ENCODE data around the gene TMPRSS11A. TPM values are rescaled to one million over a fixed set of nuclear protein-coding genes. Genes with fewer than 3 reads are reported as not detected.

TMPRSS11A gene
- total and polyA plus RNA-seq, 9 donors = not detected

DNA sequence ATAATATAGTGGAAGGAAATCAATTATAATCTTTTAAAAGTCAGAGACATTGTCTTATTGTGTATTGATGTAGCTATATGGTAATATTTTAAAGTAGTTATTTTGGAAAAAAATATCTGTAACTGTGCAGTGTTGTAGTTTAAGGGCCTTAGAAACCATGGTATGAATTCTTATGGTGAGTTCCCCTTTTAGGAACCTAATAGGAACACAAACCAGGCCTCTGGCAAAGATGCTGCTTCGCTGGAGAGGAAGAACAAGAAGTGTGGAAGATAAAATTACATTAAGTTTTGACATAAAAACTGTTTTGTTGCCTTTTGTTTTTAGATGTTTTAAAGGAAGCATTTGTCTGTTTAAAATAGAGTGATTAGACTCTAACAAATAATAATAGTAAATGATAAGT is 68.6 kb downstream of the TMPRSS11A start:
- 26 to 38% (median 29%) methylated on average over 1 of the region's 1 CpG for WGBS, 3 donors
- DNase-seq = no peak
- no peak overlapping the region for H3K27ac ChIP-seq
- no peak for TF ChIP-seq EP300 (IDR thresholded peaks at IDR 0.05)
- no peak for TF ChIP-seq POLR2A (IDR thresholded peaks at IDR 0.05)
- no peaks in the 10 kb centered on the region for H3K4me1 ChIP-seq (ENCODE audit: insufficient read depth)
- H3K4me3 ChIP-seq = no peak overlapping the region
- intact Hi-C loops (cut with DNase I) = no loop called here
- H3K9me3 ChIP-seq = no peaks in the 10 kb centered on the region
- H3K27me3 ChIP-seq = no peaks in the 10 kb centered on the region
- no peaks in the 10 kb centered on the region for H3K36me3 ChIP-seq

DNA sequence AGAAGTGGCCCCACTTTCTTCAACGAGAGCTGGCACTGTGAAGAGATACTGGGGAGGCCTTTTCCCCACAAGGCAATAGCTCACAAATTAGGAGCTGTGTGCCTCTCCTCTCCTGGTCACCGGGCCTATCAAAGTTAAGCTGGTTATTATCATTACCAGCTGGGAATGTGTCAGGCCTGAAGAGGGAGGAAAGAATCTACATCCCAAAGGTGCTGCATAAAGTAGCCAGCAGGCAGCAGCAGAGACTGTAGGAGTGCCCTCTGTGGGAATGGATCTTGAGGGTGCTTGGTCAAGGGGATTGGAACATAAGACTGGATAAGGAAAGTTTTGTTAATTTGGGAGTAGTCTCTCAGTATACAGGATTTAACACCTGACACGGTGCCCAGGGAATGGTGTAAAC is 70.4 kb downstream of the TMPRSS11A start:
- intact Hi-C loops (cut with DNase I) = no loop called here
- WGBS, 3 donors = 63 to 68% (median 66%) methylated on average over 3 of the region's 3 CpGs
- Histone ChIP-seq H3K4me1 (ENCODE audit: insufficient read depth) (no peaks in the 10 kb centered on the region), H3K4me3 (no peak overlapping the region), H3K36me3 (no peaks in the 10 kb centered on the region), H3K27me3 (no peaks in the 10 kb centered on the region), H3K27ac (no peak overlapping the region), H3K9me3 (no peaks in the 10 kb centered on the region)
- no peak for DNase-seq
- no peak for TF ChIP-seq EP300 (IDR thresholded peaks at IDR 0.05)
- TF ChIP-seq, protein P1, sequence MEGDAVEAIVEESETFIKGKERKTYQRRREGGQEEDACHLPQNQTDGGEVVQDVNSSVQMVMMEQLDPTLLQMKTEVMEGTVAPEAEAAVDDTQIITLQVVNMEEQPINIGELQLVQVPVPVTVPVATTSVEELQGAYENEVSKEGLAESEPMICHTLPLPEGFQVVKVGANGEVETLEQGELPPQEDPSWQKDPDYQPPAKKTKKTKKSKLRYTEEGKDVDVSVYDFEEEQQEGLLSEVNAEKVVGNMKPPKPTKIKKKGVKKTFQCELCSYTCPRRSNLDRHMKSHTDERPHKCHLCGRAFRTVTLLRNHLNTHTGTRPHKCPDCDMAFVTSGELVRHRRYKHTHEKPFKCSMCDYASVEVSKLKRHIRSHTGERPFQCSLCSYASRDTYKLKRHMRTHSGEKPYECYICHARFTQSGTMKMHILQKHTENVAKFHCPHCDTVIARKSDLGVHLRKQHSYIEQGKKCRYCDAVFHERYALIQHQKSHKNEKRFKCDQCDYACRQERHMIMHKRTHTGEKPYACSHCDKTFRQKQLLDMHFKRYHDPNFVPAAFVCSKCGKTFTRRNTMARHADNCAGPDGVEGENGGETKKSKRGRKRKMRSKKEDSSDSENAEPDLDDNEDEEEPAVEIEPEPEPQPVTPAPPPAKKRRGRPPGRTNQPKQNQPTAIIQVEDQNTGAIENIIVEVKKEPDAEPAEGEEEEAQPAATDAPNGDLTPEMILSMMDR (IDR thresholded peaks at IDR 0.05) = no peak
- no peak for TF ChIP-seq POLR2A (IDR thresholded peaks at IDR 0.05)

DNA sequence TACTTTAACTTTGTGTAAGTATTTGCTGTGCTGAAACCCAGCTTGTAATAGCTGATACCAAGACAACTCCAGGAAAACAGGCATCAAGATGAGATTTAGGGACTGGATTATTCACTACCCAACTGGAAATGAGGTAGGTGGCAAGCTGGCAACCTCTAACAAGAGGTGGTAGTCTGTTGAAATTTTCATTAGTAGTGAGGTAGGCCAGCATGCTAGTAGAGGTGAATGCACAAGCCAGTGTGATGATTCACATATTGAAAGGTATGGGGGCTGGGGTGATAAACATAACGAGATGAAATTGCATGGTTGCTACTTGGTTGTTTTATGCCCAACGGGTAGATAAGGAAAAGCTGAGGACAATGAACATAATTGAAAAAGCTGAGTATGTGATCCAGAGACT is 71.0 kb downstream of the TMPRSS11A start:
- WGBS, 3 donors = 61 to 67% (median 64%) methylated on average over 2 of the region's 2 CpGs
- Histone ChIP-seq H3K4me1 (ENCODE audit: insufficient read depth) (no peaks in the 10 kb centered on the region), H3K36me3 (no peaks in the 10 kb centered on the region), H3K9me3 (no peaks in the 10 kb centered on the region), H3K27me3 (no peaks in the 10 kb centered on the region), H3K4me3 (no peak overlapping the region), H3K27ac (no peak overlapping the region)
- TF ChIP-seq, protein P1 (IDR thresholded peaks at IDR 0.05) = no peak
- TF ChIP-seq POLR2A (IDR thresholded peaks at IDR 0.05) (no peak), EP300 (IDR thresholded peaks at IDR 0.05) (no peak)
- intact Hi-C loops (cut with DNase I) = no loop called here
- no peak for DNase-seq

DNA sequence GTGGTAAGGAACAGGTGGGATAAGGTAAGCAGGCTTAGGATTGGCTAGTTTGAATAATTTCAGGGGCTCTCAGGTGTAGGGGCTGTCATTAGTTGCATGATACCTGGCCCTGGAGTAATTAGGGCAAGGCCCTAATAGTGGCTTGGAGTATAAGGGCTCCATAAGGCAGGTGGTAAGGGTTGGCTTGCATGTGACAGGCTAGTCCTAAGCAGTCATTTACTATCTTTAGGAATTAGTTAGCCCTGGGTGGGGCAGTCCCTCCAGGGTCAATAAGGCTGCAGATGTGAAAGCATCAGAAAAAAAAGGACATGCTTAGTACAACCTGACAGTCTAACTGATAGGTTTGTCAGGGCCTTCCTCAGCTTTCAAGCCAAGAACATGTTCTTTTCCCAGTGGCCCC is 71.6 kb downstream of the TMPRSS11A start:
- H3K27me3 ChIP-seq = no peaks in the 10 kb centered on the region
- no peak for DNase-seq
- no peak overlapping the region for H3K27ac ChIP-seq
- H3K36me3 ChIP-seq = no peaks in the 10 kb centered on the region
- intact Hi-C loops (cut with DNase I) = no loop called here
- no peak overlapping the region for H3K4me3 ChIP-seq
- TF ChIP-seq POLR2A (IDR thresholded peaks at IDR 0.05) (no peak), EP300 (IDR thresholded peaks at IDR 0.05) (no peak)
- TF ChIP-seq, protein P1 (IDR thresholded peaks at IDR 0.05) = no peak
- no peaks in the 10 kb centered on the region for H3K9me3 ChIP-seq
- H3K4me1 ChIP-seq (ENCODE audit: insufficient read depth) = no peaks in the 10 kb centered on the region

DNA sequence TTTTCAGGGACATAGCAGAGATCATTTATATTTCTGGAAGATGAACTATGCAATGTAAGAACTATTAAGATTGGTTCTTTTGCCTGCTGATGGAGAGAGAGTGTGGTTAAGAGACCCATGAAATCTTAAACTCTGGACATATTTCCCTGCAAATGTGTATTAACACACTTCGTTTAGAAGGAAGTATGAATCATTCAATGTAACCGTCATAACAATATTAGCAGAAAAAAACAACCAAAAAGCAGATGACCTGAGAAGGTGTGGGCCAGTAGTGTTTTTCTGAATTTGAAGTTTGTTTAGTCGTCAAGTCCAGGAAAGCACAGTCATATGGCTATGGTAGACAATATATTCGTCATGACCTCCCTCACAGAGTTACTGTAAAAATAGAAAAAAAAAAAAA is 77.0 kb downstream of the TMPRSS11A start:
- WGBS, 3 donors = 75 to 82% (median 79%) methylated on average over 4 of the region's 4 CpGs
- no peaks in the 10 kb centered on the region for H3K4me1 ChIP-seq (ENCODE audit: insufficient read depth)
- intact Hi-C loops (cut with DNase I) = no loop called here
- H3K36me3 ChIP-seq = no peaks in the 10 kb centered on the region
- TF ChIP-seq EP300 (IDR thresholded peaks at IDR 0.05) (no peak), POLR2A (IDR thresholded peaks at IDR 0.05) (no peak)
- TF ChIP-seq, protein P1 (IDR thresholded peaks at IDR 0.05) = no peak
- no peak overlapping the region for H3K4me3 ChIP-seq
- H3K27ac ChIP-seq = no peak overlapping the region
- no peaks in the 10 kb centered on the region for H3K27me3 ChIP-seq
- no peaks in the 10 kb centered on the region for H3K9me3 ChIP-seq
- no peak for DNase-seq
